Esophagus squamous epithelium (tissue), 5 donors: ENCODE results near the gene CYP4F12. TPM values are rescaled to one million over a fixed set of nuclear protein-coding genes. Genes with fewer than 3 reads are reported as not detected.
"Not testable (repeated sequence)": the region's sequence is repeated elsewhere in the genome, so short reads cannot be mapped to it uniquely, and the experiment has no call there.

Source experiments
- DNase-seq: peaks from one replicate; lab custom pipeline; 2025; lab: John Stamatoyannopoulos, UW
- H3K27ac ChIP-seq, 4 donors: fragments of 200-600 bp; sonication (generic); one replicate each; pipeline ENCODE4 v1.5.1; 2016 to 2019; ENCODE audit warnings: mild to moderate bottlenecking in 1 of 4
- H3K27me3 ChIP-seq, 4 donors: fragments of 200-600 bp; sonication (generic); 1 replicate in 3 of 4; 2 replicates in 1 of 4; pipeline versions ENCODE4 v1.5.1 to v1.6.0; 2017 to 2021; ENCODE audit warnings: antibody characterized with exemption in 1 of 4
- H3K36me3 ChIP-seq, 3 donors: fragments of 200-600 bp; sonication (generic); one replicate each; pipeline ENCODE4 v1.5.1; 2016 to 2019
- H3K4me1 ChIP-seq, 3 donors: fragments of 200-600 bp; sonication (generic); one replicate each; pipeline ENCODE4 v1.5.1; 2017 to 2019
- H3K4me3 ChIP-seq, 4 donors: fragments of 200-600 bp; sonication (generic); 1 replicate in 3 of 4; 2 replicates in 1 of 4; pipeline ENCODE4 v1.5.1; 2016 to 2019; ENCODE audit warnings: mild to moderate bottlenecking in 2 of 4, moderate library complexity in 1 of 4
- H3K9me3 ChIP-seq, 3 donors: fragments of 200-600 bp; sonication (generic); one replicate each; pipeline ENCODE4 v1.5.1; 2016 to 2019
- CTCF ChIP-seq, 6 experiments: fragments of 450-650 bp in 4 of 6; fragments of 200-600 bp in 2 of 6; sonication (generic) in 2 of 6; IDR thresholded peaks; one replicate each; pipeline ENCODE4 v1.5.1; 2016 to 2019; ENCODE audit warnings: antibody characterized with exemption in 6 of 6, mild to moderate bottlenecking in 4 of 6, moderate library complexity in 4 of 6
- POLR2A ChIP-seq, 4 donors: fragments of 450-650 bp; IDR thresholded peaks; one replicate each; pipeline ENCODE4 v1.6.1; 2017; ENCODE audit warnings: antibody characterized with exemption in 4 of 4, mild to moderate bottlenecking in 4 of 4, moderate library complexity in 3 of 4
- WGBS, 2 donors: methylation state at CpG; one replicate each; pipeline ENCODE4 v1.1.5; 2018; 5-methylcytosine and 5-hydroxymethylcytosine counted together
- intact Hi-C: fragments of 100-400 bp; cut with DNase I; formaldehyde crosslinking; loops from one replicate; pipeline ENCODE4 v1.15.0; 2022
- total RNA-seq, 4 donors: library from RNA; depleted of rRNA; stranded (reverse); fragments of >200 nt; gene quantifications; one replicate each; pipeline ENCODE4 v1.1.0, GENCODE V29; 2016
- donor health status: DM: yes; HTN: yes; CAD: no.

CYP4F12 gene
- total RNA-seq, 4 donors from 2014 or later: 34.5 to 79.3 (median 61.0) TPM

- Histone ChIP-seq H3K36me3 (peaks cover 0 to 59% (median 4%) of the 10 kb centered on the region in 3 donors), H3K9me3 (no peaks in the 10 kb centered on the region), H3K4me3 (no peak overlapping the region), H3K27ac (no peak overlapping the region), H3K27me3 (no peaks in the 10 kb centered on the region), H3K4me1 (peaks cover 0 to 6% (median 0%) of the 10 kb centered on the region in 3 donors)
- DNase-seq: no peak
- intact Hi-C loops: no loop called here
- TF ChIP-seq CTCF (IDR thresholded peaks at IDR 0.05) (no peak), POLR2A (IDR thresholded peaks at IDR 0.05) (no peak)
- 18 to 21% methylated on average over 4 of the region's 4 CpGs for whole genome bisulfite sequencing, 2 donors
Measured at GRCh38 chr19:15679089-15679488, 6.2 kb downstream of the CYP4F12 start.

GRCh38 chr19:15679865-15680264 is 7.0 kb downstream of the CYP4F12 start:
- H3K4me1 ChIP-seq, intact Hi-C loops, H3K4me3 ChIP-seq, H3K27ac ChIP-seq, DNase-seq, H3K9me3 ChIP-seq, H3K27me3 ChIP-seq: not testable (repeated sequence)
- H3K36me3 ChIP-seq: peaks cover 0 to 67% (median 4%) of the 10 kb centered on the region in 3 donors
- 46 to 47% methylated on average over 3 to 4 of the region's 4 CpGs for WGBS, 2 donors

GRCh38 chr19:15680478-15681322 is 7.8 kb downstream of the CYP4F12 start:
- peaks cover 0 to 75% (median 4%) of the 10 kb centered on the region in 3 donors for H3K36me3 ChIP-seq
- H3K4me1 ChIP-seq: no peaks in the 10 kb centered on the region
- intact Hi-C loops: no loop called here
- no peak overlapping the region for H3K4me3 ChIP-seq
- H3K27me3 ChIP-seq: no peaks in the 10 kb centered on the region
- 69 to 70% methylated on average over 6 to 7 of the region's 8 CpGs for WGBS, 2 donors
- TF ChIP-seq CTCF (IDR thresholded peaks at IDR 0.05) (no peak), POLR2A (IDR thresholded peaks at IDR 0.05) (no peak)
- no peak overlapping the region for H3K27ac ChIP-seq
- H3K9me3 ChIP-seq: no peaks in the 10 kb centered on the region
- no peak for DNase-seq

GRCh38 chr19:15683411-15683810 is 10.5 kb downstream of the CYP4F12 start:
- Histone ChIP-seq H3K36me3 (peaks cover 4 to 97% (median 4%) of the 10 kb centered on the region in 3 donors), H3K27me3 (no peaks in the 10 kb centered on the region), H3K4me1 (no peaks in the 10 kb centered on the region), H3K4me3 (no peak overlapping the region), H3K27ac (no peak overlapping the region), H3K9me3 (peaks cover 0 to 19% (median 11%) of the 10 kb centered on the region in 3 donors)
- WGBS, 2 donors: 85 to 89% methylated on average over 9 to 10 of the region's 10 CpGs
- intact Hi-C loops: no loop called here
- TF ChIP-seq CTCF (IDR thresholded peaks at IDR 0.05) (no peak), POLR2A (IDR thresholded peaks at IDR 0.05) (no peak)
- no peak for DNase-seq

- DNase-seq: no peak
- H3K27ac ChIP-seq: no peak overlapping the region
- peaks cover 4 to 91% (median 4%) of the 10 kb centered on the region in 3 donors for H3K36me3 ChIP-seq
- H3K4me1 ChIP-seq: no peaks in the 10 kb centered on the region
- TF ChIP-seq CTCF (IDR thresholded peaks at IDR 0.05) (no peak), POLR2A (IDR thresholded peaks at IDR 0.05) (no peak)
- H3K9me3 ChIP-seq: peaks cover 0 to 24% (median 15%) of the 10 kb centered on the region in 3 donors
- H3K27me3 ChIP-seq: no peaks in the 10 kb centered on the region
- 78% methylated on average over 1 of the region's 9 CpGs; no CpG with 5 or more reads in 1 of the 2 donors for WGBS, 2 donors
- intact Hi-C loops: no loop called here
- H3K4me3 ChIP-seq: no peak overlapping the region
Measured at GRCh38 chr19:15684828-15685227, 11.9 kb downstream of the CYP4F12 start.
